Neural cell (in vitro differentiated cells): ENCODE measurements around the gene CD24. TPM values are rescaled to one million over a fixed set of nuclear protein-coding genes. Genes with fewer than 3 reads are reported as not detected.

ENCODE experiments used
- H2AFZ ChIP-seq: fragments of 200-600, 300-800 bp; sonication (generic), shearing (Covaris generic); 2 replicates; pipeline ENCODE4 v1.6.0; 2014; ENCODE audit warnings: low read depth, mild to moderate bottlenecking, antibody characterized with exemption, low read length, moderate library complexity
- H3F3A ChIP-seq: fragments of 200-600 bp; shearing (Covaris generic); 2 replicates; pipeline ENCODE4 v1.6.1; 2016; ENCODE audit warnings: mild to moderate bottlenecking, moderate library complexity, mixed read lengths, antibody characterized with exemption, low read length; ENCODE audit not compliant: insufficient read depth, poor library complexity, severe bottlenecking
- H3K27ac ChIP-seq: fragments of 200-600, 300-800 bp; sonication (generic), shearing (Covaris generic); 2 replicates; pipeline ENCODE4 v1.5.1; 2014; ENCODE audit warnings: mild to moderate bottlenecking, low read length, moderate library complexity
- H3K27me3 ChIP-seq: fragments of 300-800, 200-600 bp; sonication (generic), shearing (Covaris generic); 2 replicates; pipeline ENCODE4 v1.6.0; 2014; ENCODE audit warnings: mild to moderate bottlenecking, low read depth, low read length, moderate library complexity; ENCODE audit not compliant: insufficient read depth
- H3K36me3 ChIP-seq: fragments of 300-800, 200-600 bp; sonication (generic), shearing (Covaris generic); 2 replicates; pipeline ENCODE4 v1.5.1; 2014; ENCODE audit warnings: mild to moderate bottlenecking, antibody characterized with exemption, low read length, moderate library complexity; ENCODE audit not compliant: insufficient read depth
- H3K4me2 ChIP-seq: fragments of 300-800, 200-600 bp; sonication (generic), shearing (Covaris generic); 2 replicates; pipeline ENCODE4 v1.6.0; 2014; ENCODE audit warnings: mild to moderate bottlenecking, low read length
- H3K4me3 ChIP-seq: fragments of 300-800, 200-600 bp; sonication (generic), shearing (Covaris generic); 2 replicates; pipeline ENCODE4 v1.5.1; 2014; ENCODE audit warnings: mild to moderate bottlenecking, low read length, moderate library complexity
- H3K79me2 ChIP-seq: fragments of 200-600 bp; shearing (Covaris generic); replicated peaks from 2 replicates; pipeline ENCODE4 v1.6.0; 2014; ENCODE audit warnings: mild to moderate bottlenecking, low read length, moderate library complexity; ENCODE audit not compliant: insufficient read depth
- H3K9ac ChIP-seq: fragments of 300-800, 200-600 bp; sonication (generic), shearing (Covaris generic); 2 replicates; pipeline ENCODE4 v1.6.1; 2016; ENCODE audit warnings: mild to moderate bottlenecking, low read length, mixed read lengths
- H3K9me2 ChIP-seq: fragments of 200-600 bp; shearing (Covaris generic); 2 replicates; pipeline ENCODE4 v1.6.1; 2016; ENCODE audit warnings: mild to moderate bottlenecking, low read length, mixed read lengths; ENCODE audit not compliant: insufficient read depth
- H3K9me3 ChIP-seq: fragments of 200-600, 300-800 bp; sonication (generic), shearing (Covaris generic); 2 replicates; pipeline ENCODE4 v1.6.1; 2016; ENCODE audit warnings: mild to moderate bottlenecking, mixed run types, low read length, moderate library complexity, mixed read lengths
- H4K20me1 ChIP-seq: fragments of 200-600 bp; shearing (Covaris generic); 2 replicates; pipeline ENCODE4 v1.6.1; 2016; ENCODE audit warnings: mild to moderate bottlenecking, mixed run types; ENCODE audit not compliant: insufficient read depth
- CTCF ChIP-seq: fragments of 450-650 bp; IDR thresholded peaks from 2 replicates; pipeline ENCODE4 v1.5.1; 2014; ENCODE audit warnings: antibody characterized with exemption, mild to moderate bottlenecking, moderate library complexity; ENCODE audit not compliant: poor library complexity, severe bottlenecking
- EP300 ChIP-seq: fragments of 450-650 bp; conservative IDR thresholded peaks from 2 replicates; pipeline ENCODE4 v1.6.1; 2014; ENCODE audit warnings: antibody characterized with exemption, mild to moderate bottlenecking, moderate library complexity; ENCODE audit not compliant: poor library complexity, severe bottlenecking
- EZH2 ChIP-seq: fragments of 200-600, 300-800 bp; shearing (Covaris generic), sonication (generic); IDR thresholded peaks from 2 replicates; pipeline ENCODE4 v1.6.1; 2014; ENCODE audit warnings: antibody characterized with exemption, low read length, borderline replicate concordance, mild to moderate bottlenecking; ENCODE audit not compliant: insufficient read depth, poor library complexity, severe bottlenecking
- POLR2AphosphoS5 ChIP-seq: IDR thresholded peaks from 2 replicates; pipeline ENCODE4 v1.6.1; 2012
- TAF1 ChIP-seq: IDR thresholded peaks from 2 replicates; pipeline ENCODE4 v1.6.1; 2012; ENCODE audit warnings: low read depth
- polyA plus RNA-seq: library from polyadenylated mRNA; depleted of rRNA; stranded (reverse); fragments of >200 nt; gene quantifications from 2 replicates; pipeline ENCODE4 v1.2.3, GENCODE V29; 2014
- TF ChIP-seq, protein P1 (sequence below): IDR thresholded peaks from 2 replicates; pipeline ENCODE4 v1.6.1; 2012; ENCODE audit warnings: borderline replicate concordance

CD24 gene
- polyA plus RNA-seq, 1 donor from 2014 or later, result 2,264 TPM

GRCh38 chr6:106977246-106977645 lies 2.7 kb upstream of the CD24 start:
- no peak overlapping the region for H3K4me3 ChIP-seq
- no peaks in the 10 kb centered on the region for H3K36me3 ChIP-seq
- no peak for TF ChIP-seq CTCF
- no peak for TF ChIP-seq TAF1
- no peak for TF ChIP-seq POLR2AphosphoS5
- no peak for TF ChIP-seq EZH2
- H3K27ac ChIP-seq, result no peak overlapping the region
- H4K20me1 ChIP-seq, result no peaks in the 10 kb centered on the region
- H3K4me2 ChIP-seq, result no peak overlapping the region
- peaks cover 22% of the 10 kb centered on the region for H3K79me2 ChIP-seq
- no peak overlapping the region for H2AFZ ChIP-seq
- H3F3A ChIP-seq, result peaks cover 8% of the 10 kb centered on the region
- no peak overlapping the region for H3K9ac ChIP-seq
- no peaks in the 10 kb centered on the region for H3K9me2 ChIP-seq
- H3K27me3 ChIP-seq, result no peaks in the 10 kb centered on the region
- H3K9me3 ChIP-seq, result no peaks in the 10 kb centered on the region

DNA sequence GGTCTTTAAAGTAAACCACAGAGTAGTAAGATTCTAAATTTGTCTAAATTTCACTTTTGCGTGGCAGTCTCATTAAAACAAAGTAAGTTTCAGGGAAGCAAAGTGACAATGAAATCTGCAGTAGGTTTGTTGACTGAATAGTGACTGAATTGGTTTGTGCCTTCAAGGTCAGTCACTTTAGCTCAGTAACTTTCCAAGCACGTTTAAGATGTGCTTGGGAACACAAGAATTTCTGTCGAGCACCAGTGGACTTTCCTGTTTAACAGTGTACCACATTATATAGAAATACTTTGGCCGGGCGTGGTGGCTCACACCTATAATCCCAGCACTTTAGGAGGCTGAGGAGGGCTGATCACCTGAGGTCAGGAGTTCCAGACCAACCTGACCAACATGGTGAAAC lies 1.7 kb upstream of the CD24 start:
- no peak for TF ChIP-seq EZH2
- TF ChIP-seq, protein P1, sequence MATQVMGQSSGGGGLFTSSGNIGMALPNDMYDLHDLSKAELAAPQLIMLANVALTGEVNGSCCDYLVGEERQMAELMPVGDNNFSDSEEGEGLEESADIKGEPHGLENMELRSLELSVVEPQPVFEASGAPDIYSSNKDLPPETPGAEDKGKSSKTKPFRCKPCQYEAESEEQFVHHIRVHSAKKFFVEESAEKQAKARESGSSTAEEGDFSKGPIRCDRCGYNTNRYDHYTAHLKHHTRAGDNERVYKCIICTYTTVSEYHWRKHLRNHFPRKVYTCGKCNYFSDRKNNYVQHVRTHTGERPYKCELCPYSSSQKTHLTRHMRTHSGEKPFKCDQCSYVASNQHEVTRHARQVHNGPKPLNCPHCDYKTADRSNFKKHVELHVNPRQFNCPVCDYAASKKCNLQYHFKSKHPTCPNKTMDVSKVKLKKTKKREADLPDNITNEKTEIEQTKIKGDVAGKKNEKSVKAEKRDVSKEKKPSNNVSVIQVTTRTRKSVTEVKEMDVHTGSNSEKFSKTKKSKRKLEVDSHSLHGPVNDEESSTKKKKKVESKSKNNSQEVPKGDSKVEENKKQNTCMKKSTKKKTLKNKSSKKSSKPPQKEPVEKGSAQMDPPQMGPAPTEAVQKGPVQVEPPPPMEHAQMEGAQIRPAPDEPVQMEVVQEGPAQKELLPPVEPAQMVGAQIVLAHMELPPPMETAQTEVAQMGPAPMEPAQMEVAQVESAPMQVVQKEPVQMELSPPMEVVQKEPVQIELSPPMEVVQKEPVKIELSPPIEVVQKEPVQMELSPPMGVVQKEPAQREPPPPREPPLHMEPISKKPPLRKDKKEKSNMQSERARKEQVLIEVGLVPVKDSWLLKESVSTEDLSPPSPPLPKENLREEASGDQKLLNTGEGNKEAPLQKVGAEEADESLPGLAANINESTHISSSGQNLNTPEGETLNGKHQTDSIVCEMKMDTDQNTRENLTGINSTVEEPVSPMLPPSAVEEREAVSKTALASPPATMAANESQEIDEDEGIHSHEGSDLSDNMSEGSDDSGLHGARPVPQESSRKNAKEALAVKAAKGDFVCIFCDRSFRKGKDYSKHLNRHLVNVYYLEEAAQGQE, result no peak

GRCh38 chr6:106975738-106976064 lies 1.2 kb upstream of the CD24 start:
- Histone ChIP-seq H3K9me2 (no peaks in the 10 kb centered on the region), H4K20me1 (peaks cover 5% of the 10 kb centered on the region), H3K9ac (peak overlapping the region; percentile 99), H3K36me3 (no peaks in the 10 kb centered on the region), H3K27ac (peak overlapping the region; percentile 98), H3K79me2 (peaks cover 31% of the 10 kb centered on the region), H3K9me3 (no peaks in the 10 kb centered on the region), H3K4me2 (peak overlapping the region; percentile 74), H2AFZ (peak overlapping the region; percentile 57), H3F3A (peaks cover 8% of the 10 kb centered on the region), H3K27me3 (no peaks in the 10 kb centered on the region), H3K4me3 (peak overlapping the region; percentile 88)
- TF ChIP-seq EP300, result no peak

More for the DNA sequence above, 1.7 kb upstream of the CD24 start:
- no peaks in the 10 kb centered on the region for H3K27me3 ChIP-seq
- peaks cover 5% of the 10 kb centered on the region for H4K20me1 ChIP-seq
- H3K9ac ChIP-seq, result peak overlapping the region; percentile 99
- peak overlapping the region; percentile 88 for H3K4me3 ChIP-seq
- no peaks in the 10 kb centered on the region for H3K9me3 ChIP-seq
- H3K36me3 ChIP-seq, result no peaks in the 10 kb centered on the region
- H2AFZ ChIP-seq, result no peak overlapping the region
- H3K79me2 ChIP-seq, result peaks cover 31% of the 10 kb centered on the region
- H3K9me2 ChIP-seq, result no peaks in the 10 kb centered on the region
- H3F3A ChIP-seq, result peaks cover 8% of the 10 kb centered on the region
- H3K4me2 ChIP-seq, result peak overlapping the region; percentile 74
- H3K27ac ChIP-seq, result peak overlapping the region; percentile 98
